HG03025 (cell line): ENCODE data around the gene SLC25A22.

ENCODE experiments used
- ATAC-seq: cut with Tn5 transposase; IDR thresholded peaks from one replicate; pipeline ENCODE4 v1.9.1; 2021; ENCODE audit warnings: mild to moderate bottlenecking, moderate library complexity; ENCODE audit not compliant: unreplicated experiment, low FRiP score

Gene SLC25A22

GRCh38 chr11:792535-792821 is 5.6 kb downstream of the SLC25A22 start:
- no peak for ATAC-seq

- ATAC-seq = no peak
Observed at GRCh38 chr11:791658-792534, 6.2 kb downstream of the SLC25A22 start.

DNA sequence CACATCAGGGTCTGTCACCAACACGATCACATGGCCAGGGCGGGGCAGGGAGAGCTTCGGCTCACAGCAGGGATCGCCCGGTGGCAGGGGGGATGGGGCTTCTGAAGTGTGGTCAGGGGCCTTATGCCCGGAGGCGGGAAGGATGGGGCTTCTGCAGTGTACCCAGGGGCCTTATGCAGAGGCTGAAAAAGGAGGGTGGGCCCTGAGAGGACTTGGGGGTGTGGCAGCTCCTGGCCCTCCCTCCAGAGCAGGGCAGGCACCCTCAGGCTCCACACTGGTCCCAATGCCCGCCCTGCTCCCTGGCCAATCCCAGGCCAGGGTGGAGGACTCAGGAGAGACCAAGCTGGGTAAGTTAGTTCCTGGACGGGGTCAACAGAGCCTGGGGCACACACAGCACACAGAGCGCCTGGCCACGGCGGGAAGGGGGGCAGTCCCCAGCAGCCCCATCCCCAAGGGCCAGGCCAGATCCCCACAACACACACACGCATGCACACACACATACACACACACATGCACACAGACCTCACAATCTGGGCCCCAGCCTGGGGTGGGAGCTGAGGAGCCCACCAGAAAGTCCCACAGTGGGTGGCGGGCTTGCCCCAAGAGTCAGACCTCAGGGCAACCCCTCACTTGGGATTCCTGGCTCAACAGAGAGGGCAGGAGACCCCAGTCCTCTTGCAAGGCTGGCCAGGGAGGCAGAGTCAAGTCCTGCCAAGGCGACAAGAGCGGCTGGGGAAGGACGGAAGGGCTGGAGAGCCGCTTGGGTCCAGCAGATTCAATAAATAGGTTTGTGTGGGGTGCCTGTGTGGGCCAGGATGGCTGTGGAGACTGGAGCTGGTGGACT is 7.1 kb downstream of the SLC25A22 start:
- no peak for ATAC-seq

GRCh38 chr11:789943-790342 is 8.1 kb downstream of the SLC25A22 start, which contains the start of gene CEND1:
CEND1 (minus strand) TSS chr11:790090; CDS start chr11:788576, 1,514 bp downstream.
- no peak for ATAC-seq

GRCh38 chr11:788953-789940 is 8.8 kb downstream of the SLC25A22 start:
- ATAC-seq = no peak

GRCh38 chr11:788009-788640 is 10.0 kb downstream of the SLC25A22 start:
- no peak for ATAC-seq

- no peak for ATAC-seq
Observed at GRCh38 chr11:787084-787675, 10.9 kb downstream of the SLC25A22 start.

DNA sequence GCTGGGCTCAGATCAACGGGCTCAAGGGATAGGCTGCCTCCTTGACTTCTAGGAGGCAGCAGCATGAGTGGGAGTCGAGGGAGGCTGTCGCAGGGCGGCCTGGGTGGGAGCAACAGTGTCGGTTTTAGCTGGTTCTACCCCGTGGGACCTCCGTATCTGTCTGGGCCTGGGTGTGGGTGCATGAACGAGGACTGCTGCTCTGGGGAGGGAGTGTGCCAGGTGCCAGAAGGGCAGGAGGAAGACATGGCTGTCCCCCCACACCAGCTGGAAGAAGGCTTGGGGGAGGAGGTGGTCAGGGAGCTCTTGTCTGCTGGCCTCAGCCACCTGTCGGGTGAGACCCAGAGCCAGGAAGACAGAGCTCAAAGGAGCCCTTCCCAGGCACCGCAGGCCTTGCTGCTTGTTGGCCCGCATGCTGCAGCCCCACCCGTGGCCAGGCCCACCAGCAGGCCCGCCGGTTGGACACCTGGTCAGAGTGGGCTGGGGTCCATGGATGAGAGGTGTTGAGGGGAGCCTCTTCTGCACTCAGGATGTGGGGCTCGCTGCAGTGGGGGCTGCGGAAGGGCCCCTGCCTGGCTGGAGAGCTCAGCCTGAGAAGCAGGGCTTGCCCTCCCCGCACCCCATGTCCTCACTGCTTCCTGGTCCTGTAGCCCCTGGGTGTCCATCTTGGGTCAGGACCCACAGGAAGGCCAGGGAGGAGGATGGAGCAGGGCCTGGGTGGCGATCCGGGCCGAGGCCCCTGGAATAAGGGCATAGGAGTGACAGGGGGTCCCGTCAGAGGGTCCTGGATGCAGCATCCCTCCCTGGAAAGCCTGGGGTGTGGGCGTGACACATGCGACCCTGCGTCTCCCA is 11.6 kb downstream of the SLC25A22 start:
- no peak for ATAC-seq

- ATAC-seq = no peak
Observed at GRCh38 chr11:783581-784015, 14.5 kb downstream of the SLC25A22 start.

- no peak for ATAC-seq
Observed at GRCh38 chr11:782264-783174, 15.6 kb downstream of the SLC25A22 start.

- ATAC-seq = no peak
Observed at GRCh38 chr11:779955-780532, 18.0 kb downstream of the SLC25A22 start.

DNA sequence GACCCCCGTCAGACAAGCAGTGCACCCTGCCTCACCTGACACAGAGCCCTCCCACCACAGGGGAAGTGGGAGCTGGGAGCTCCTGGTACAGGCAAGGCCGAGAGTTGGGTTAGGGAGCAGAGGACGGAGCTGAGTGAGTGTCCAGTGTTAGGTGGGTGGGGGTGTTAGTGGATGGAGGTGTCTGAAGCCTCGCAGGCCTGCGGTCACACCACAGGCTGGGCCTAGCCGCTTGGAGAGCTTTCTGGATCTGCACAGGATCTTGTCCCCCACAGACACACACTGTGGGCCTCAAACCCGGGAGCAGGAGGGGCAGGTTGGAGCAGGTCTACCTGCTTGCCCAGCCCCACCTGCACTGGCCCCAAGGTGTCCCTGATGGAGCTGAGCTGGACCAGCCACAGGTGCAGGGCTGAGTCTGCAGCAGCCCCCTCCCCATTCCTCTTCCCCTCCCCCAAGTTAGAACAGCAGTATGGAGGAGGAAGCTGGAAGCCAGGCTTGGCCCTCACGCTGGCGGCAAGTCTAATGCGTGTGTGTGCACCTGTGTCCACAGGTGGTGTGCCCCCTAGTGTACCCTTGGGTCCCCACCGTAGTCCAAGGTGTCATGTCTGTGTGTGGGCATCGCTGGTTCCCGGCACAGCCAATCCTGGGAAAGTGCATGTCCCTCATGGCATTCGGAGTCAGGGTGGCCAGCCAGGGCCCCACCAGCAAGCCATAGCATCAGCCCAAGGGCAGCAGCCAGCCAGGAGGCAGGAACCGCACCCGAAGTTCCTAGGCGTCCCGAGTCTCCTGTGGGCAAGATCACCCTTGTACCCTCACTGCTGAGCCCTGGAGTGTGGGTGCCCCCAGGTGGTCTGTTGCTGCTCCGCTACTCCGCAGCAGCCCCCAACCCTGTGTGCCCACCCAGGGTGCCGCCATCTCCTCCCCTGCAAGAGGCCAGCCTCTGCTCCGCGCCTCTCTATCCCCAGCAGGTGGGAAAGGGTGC is 18.8 kb downstream of the SLC25A22 start:
- ATAC-seq = no peak

- ATAC-seq = peak; percentile 69
Observed at GRCh38 chr11:777288-778255, 20.5 kb downstream of the SLC25A22 start, which contains the start of gene GATD1. GATD1 (minus strand) TSS chr11:777487; CDS start chr11:777462, 25 bp downstream.

- ATAC-seq = peak; percentile 35
Observed at GRCh38 chr11:776561-777287, 21.4 kb downstream of the SLC25A22 start.
